ENCODE results near the gene TUBB4A. TPM values are rescaled to one million over a fixed set of nuclear protein-coding genes. Genes with fewer than 3 reads are reported as not detected.

Gene TUBB4A
- total and polyA plus RNA-seq, 11 donors: 0.15 to 4.8 (median 1.6) TPM

GRCh38 chr19:6498294-6499036 is 3.6 kb downstream of the TUBB4A start:
- no peak for DNase-seq
- Histone ChIP-seq H3K9me3 (no peaks in the 10 kb centered on the region), H3K27me3 (peaks cover 21 to 53% (median 34%) of the 10 kb centered on the region in 9 donors), H3K36me3 (no peaks in the 10 kb centered on the region), H3K4me1 (peaks cover 0 to 16% (median 7%) of the 10 kb centered on the region in 12 donors), H3K27ac (no peak overlapping the region), H3K4me3 (no peak overlapping the region)
- WGBS, 4 donors: 73 to 77% (median 75%) methylated on average over 7 of the region's 7 CpGs
- no peak for ATAC-seq
- intact Hi-C loops (cut with DNase I): no loop called here
- no peak for TF ChIP-seq POLR2A (IDR thresholded peaks at IDR 0.05)
- TF ChIP-seq CTCF (IDR thresholded peaks at IDR 0.05): no peak

GRCh38 chr19:6495947-6496346 is 6.2 kb downstream of the TUBB4A start:
- no peak overlapping the region for H3K4me3 ChIP-seq
- H3K36me3 ChIP-seq: no peaks in the 10 kb centered on the region
- 89 to 96% (median 95%) methylated on average over 14 to 19 of the region's 19 CpGs for whole genome bisulfite sequencing, 4 donors
- peaks cover under 1 to 32% (median 10%) of the 10 kb centered on the region in 9 donors for H3K27me3 ChIP-seq
- intact Hi-C loops (cut with DNase I): no loop called here
- DNase-seq (no peak), ATAC-seq (no peak)
- no peak overlapping the region for H3K27ac ChIP-seq
- peaks cover 0 to 14% (median 4%) of the 10 kb centered on the region in 12 donors for H3K9me3 ChIP-seq
- no peak for TF ChIP-seq CTCF (IDR thresholded peaks at IDR 0.05)
- no peak for TF ChIP-seq POLR2A (IDR thresholded peaks at IDR 0.05)
- no peaks in the 10 kb centered on the region for H3K4me1 ChIP-seq

GRCh38 chr19:6494438-6495036 is 7.6 kb downstream of the TUBB4A start:
- WGBS, 4 donors: 73 to 81% (median 78%) methylated on average over 8 of the region's 8 CpGs
- DNase-seq (no peak), ATAC-seq (no peak)
- H3K27ac ChIP-seq: no peak overlapping the region
- H3K27me3 ChIP-seq: peaks cover 0 to 18% (median 0%) of the 10 kb centered on the region in 9 donors
- no peaks in the 10 kb centered on the region for H3K4me1 ChIP-seq
- no peak for TF ChIP-seq POLR2A (IDR thresholded peaks at IDR 0.05)
- TF ChIP-seq CTCF (IDR thresholded peaks at IDR 0.05): no peak
- peaks cover 0 to 14% (median 4%) of the 10 kb centered on the region in 12 donors for H3K9me3 ChIP-seq
- intact Hi-C loops (cut with DNase I): no loop called here
- H3K4me3 ChIP-seq: no peak overlapping the region
- H3K36me3 ChIP-seq: no peaks in the 10 kb centered on the region

- ATAC-seq (no peak), DNase-seq (no peak)
- no peaks in the 10 kb centered on the region for H3K4me1 ChIP-seq
- no peak overlapping the region for H3K27ac ChIP-seq
- H3K27me3 ChIP-seq: peaks cover 0 to 16% (median 0%) of the 10 kb centered on the region in 9 donors
- H3K4me3 ChIP-seq: no peak overlapping the region
- peaks cover 0 to 14% (median 4%) of the 10 kb centered on the region in 12 donors for H3K9me3 ChIP-seq
- TF ChIP-seq CTCF (IDR thresholded peaks at IDR 0.05) (no peak), POLR2A (IDR thresholded peaks at IDR 0.05) (no peak)
- no peaks in the 10 kb centered on the region for H3K36me3 ChIP-seq
- 70 to 81% (median 79%) methylated on average over 4 of the region's 4 CpGs for WGBS, 4 donors
- intact Hi-C loops (cut with DNase I): no loop called here
Observed at GRCh38 chr19:6491802-6492592, 10.1 kb downstream of the TUBB4A start.

Data from heart left ventricle (tissue), 16 donors.